Measurements from ENCODE around the gene KDM1B.
"Not testable (repeated sequence)": the region's sequence is repeated elsewhere in the genome, so short reads cannot be mapped to it uniquely, and the experiment has no call there.

KDM1B gene

DNA sequence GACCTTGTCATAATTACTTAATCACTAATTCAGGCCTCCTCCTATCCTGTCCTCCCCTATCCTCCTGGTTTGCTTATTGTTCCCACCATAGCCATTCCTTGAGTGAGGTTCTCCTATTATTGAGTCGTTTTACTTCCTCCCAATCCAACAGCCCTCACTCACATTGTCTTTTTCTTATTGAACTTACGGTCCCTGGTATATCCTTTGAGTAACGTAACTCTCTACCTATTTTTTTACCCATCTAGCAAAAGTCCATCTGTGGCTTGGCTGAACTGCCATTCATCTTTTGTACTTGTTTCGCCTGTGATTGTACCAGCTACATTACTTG is 66.0 kb downstream of the KDM1B start:
- H3K27ac ChIP-seq (ENCODE audit: low read depth in 2 of 2, low read length in 2 of 2): no peak overlapping the region
- no peaks in the 10 kb centered on the region for H3K27me3 ChIP-seq (ENCODE audit: control insufficient read depth in 2 of 2, insufficient read depth in 2 of 2, low read length in 2 of 2)
- peaks cover 35 to 45% of the 10 kb centered on the region in 2 donors for H3K36me3 ChIP-seq (ENCODE audit: control insufficient read depth in 2 of 2, insufficient read depth in 2 of 2, low read length in 2 of 2)
- H3K9me3 ChIP-seq (ENCODE audit: control insufficient read depth in 2 of 2, low read length in 2 of 2): no peaks in the 10 kb centered on the region
- no peak overlapping the region for H3K9ac ChIP-seq (ENCODE audit: low read depth in 1 of 2, low read length in 2 of 2)
- H3K4me3 ChIP-seq (ENCODE audit: low read length in 2 of 2): no peak overlapping the region
- H3K4me1 ChIP-seq (ENCODE audit: control insufficient read depth in 2 of 2, insufficient read depth in 2 of 2, low read length in 2 of 2): no peaks in the 10 kb centered on the region

DNA sequence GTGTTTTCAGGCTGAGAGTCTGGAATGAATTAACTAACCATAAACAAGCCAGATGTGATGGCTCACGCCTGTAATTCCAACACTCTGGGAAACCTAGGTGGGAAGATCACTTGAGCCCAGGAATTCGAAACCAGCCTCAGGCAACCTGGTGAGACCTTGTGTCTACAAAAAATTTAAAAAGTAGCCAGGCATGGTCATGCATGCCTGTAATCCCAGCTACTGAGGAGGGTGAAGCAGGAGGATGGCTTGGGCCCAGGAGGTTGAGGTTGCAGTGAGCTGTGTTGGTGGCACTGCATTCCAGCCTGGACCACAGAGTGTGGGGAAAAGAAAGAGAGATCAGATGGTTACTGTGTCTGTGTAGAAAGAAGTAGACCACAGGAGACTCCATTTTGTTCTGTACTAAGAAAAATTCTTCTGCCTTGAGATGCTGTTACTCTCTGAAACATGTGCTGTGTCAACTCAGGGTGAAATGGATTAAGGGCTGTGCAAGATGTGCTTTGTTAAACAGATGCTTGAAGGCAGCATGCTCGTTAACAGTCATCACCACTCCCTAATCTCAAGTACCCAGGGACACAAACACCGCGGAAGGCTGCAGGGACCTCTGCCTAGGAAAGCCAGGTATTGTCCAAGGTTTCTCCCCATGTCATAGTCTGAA is 71.4 kb downstream of the KDM1B start:
- not testable (repeated sequence) for H3K4me3 ChIP-seq (ENCODE audit: low read length in 2 of 2); H3K4me1 ChIP-seq (ENCODE audit: control insufficient read depth in 2 of 2, insufficient read depth in 2 of 2, low read length in 2 of 2); H3K9ac ChIP-seq (ENCODE audit: low read depth in 1 of 2, low read length in 2 of 2); H3K9me3 ChIP-seq (ENCODE audit: control insufficient read depth in 2 of 2, low read length in 2 of 2); H3K27me3 ChIP-seq (ENCODE audit: control insufficient read depth in 2 of 2, insufficient read depth in 2 of 2, low read length in 2 of 2); H3K27ac ChIP-seq (ENCODE audit: low read depth in 2 of 2, low read length in 2 of 2)
- H3K36me3 ChIP-seq (ENCODE audit: control insufficient read depth in 2 of 2, insufficient read depth in 2 of 2, low read length in 2 of 2): peaks cover 37 to 40% of the 10 kb centered on the region in 2 donors

DNA sequence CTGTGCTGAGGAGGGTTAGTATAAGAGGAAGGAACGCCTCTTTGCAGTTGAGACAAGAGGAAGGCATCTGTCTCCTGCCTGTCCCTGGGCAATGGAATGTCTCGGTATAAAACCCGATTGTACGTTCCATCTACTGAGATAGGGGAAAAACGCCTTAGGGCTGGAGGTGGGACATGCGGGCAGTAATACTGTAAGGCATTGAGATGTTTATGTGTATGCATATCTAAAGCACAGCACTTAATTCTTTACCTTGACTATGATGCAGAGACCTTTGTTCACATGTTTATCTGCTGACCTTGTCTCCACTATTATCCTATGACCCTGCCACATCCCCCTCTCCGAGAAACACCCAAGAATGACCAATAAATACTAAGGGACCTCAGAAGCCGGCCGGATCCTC is 71.9 kb downstream of the KDM1B start:
- not testable (repeated sequence) for H3K4me1 ChIP-seq (ENCODE audit: control insufficient read depth in 2 of 2, insufficient read depth in 2 of 2, low read length in 2 of 2); H3K4me3 ChIP-seq (ENCODE audit: low read length in 2 of 2); H3K9me3 ChIP-seq (ENCODE audit: control insufficient read depth in 2 of 2, low read length in 2 of 2); H3K9ac ChIP-seq (ENCODE audit: low read depth in 1 of 2, low read length in 2 of 2); H3K27me3 ChIP-seq (ENCODE audit: control insufficient read depth in 2 of 2, insufficient read depth in 2 of 2, low read length in 2 of 2); H3K27ac ChIP-seq (ENCODE audit: low read depth in 2 of 2, low read length in 2 of 2)
- H3K36me3 ChIP-seq (ENCODE audit: control insufficient read depth in 2 of 2, insufficient read depth in 2 of 2, low read length in 2 of 2): peaks cover 34 to 37% of the 10 kb centered on the region in 2 donors

DNA sequence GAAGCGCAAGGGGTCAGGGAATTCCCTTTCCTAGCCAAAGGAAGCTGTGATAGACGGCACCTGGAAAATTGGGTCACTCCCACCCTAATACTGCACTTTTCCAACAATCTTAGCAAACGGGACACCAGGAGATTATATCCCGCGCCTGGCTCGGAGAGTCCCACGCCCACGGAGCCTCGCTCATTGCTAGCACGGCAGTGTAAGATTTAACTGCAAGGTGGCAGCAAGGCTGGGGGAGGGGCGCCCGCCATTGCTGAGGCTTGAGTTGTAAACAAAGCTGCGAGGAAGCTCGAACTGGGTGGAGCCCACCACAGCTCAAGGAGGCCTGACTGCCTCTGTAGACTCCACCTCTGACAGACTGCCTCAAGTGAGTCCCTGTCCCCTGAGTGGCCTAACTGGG is 73.4 kb downstream of the KDM1B start:
- H3K4me1 ChIP-seq (ENCODE audit: control insufficient read depth in 2 of 2, insufficient read depth in 2 of 2, low read length in 2 of 2); H3K4me3 ChIP-seq (ENCODE audit: low read length in 2 of 2); H3K9me3 ChIP-seq (ENCODE audit: control insufficient read depth in 2 of 2, low read length in 2 of 2); H3K27me3 ChIP-seq (ENCODE audit: control insufficient read depth in 2 of 2, insufficient read depth in 2 of 2, low read length in 2 of 2); H3K27ac ChIP-seq (ENCODE audit: low read depth in 2 of 2, low read length in 2 of 2); H3K9ac ChIP-seq (ENCODE audit: low read depth in 1 of 2, low read length in 2 of 2): not testable (repeated sequence)
- H3K36me3 ChIP-seq (ENCODE audit: control insufficient read depth in 2 of 2, insufficient read depth in 2 of 2, low read length in 2 of 2): peaks cover 34 to 37% of the 10 kb centered on the region in 2 donors

DNA sequence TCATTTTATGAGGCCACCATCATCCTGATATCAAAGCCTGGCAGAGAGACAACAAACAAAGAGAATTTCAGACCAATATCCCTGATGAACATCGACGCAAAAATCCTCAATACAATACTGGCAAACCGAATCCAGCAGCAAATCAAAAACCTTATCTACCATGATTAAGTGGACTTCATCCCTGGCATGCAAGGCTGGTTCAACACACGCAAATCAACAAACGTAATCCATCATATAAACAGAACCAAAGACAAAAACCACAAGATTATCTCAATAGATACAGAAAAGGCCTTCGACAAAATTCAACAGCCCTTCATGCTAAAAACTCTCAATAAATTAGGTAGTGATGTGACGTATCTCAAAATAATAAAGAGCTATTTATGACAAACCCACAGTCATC is 76.6 kb downstream of the KDM1B start:
- H3K27me3 ChIP-seq (ENCODE audit: control insufficient read depth in 2 of 2, insufficient read depth in 2 of 2, low read length in 2 of 2); H3K9me3 ChIP-seq (ENCODE audit: control insufficient read depth in 2 of 2, low read length in 2 of 2); H3K9ac ChIP-seq (ENCODE audit: low read depth in 1 of 2, low read length in 2 of 2); H3K27ac ChIP-seq (ENCODE audit: low read depth in 2 of 2, low read length in 2 of 2); H3K4me1 ChIP-seq (ENCODE audit: control insufficient read depth in 2 of 2, insufficient read depth in 2 of 2, low read length in 2 of 2); H3K4me3 ChIP-seq (ENCODE audit: low read length in 2 of 2): not testable (repeated sequence)
- peaks cover 38 to 40% of the 10 kb centered on the region in 2 donors for H3K36me3 ChIP-seq (ENCODE audit: control insufficient read depth in 2 of 2, insufficient read depth in 2 of 2, low read length in 2 of 2)

DNA sequence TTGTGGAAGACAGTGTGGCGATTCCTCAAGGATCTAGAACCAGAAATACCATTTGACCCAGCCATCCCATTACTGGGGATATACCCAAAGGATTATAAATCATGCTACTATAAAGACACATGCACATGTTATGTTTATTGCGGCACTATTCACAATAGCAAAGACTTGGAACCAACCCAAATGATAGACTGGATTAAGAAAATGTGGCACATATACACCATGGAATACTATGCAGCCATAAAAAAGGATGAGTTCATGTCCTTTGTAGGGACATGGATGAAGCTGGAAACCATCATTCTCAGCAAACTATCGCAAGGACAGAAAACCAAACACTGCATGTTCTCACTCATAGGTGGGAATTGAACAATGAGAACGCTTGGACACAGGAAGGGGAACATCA is 78.5 kb downstream of the KDM1B start:
- peaks cover 28 to 32% of the 10 kb centered on the region in 2 donors for H3K36me3 ChIP-seq (ENCODE audit: control insufficient read depth in 2 of 2, insufficient read depth in 2 of 2, low read length in 2 of 2)
- H3K9me3 ChIP-seq (ENCODE audit: control insufficient read depth in 2 of 2, low read length in 2 of 2); H3K27me3 ChIP-seq (ENCODE audit: control insufficient read depth in 2 of 2, insufficient read depth in 2 of 2, low read length in 2 of 2): not testable (repeated sequence)

DNA sequence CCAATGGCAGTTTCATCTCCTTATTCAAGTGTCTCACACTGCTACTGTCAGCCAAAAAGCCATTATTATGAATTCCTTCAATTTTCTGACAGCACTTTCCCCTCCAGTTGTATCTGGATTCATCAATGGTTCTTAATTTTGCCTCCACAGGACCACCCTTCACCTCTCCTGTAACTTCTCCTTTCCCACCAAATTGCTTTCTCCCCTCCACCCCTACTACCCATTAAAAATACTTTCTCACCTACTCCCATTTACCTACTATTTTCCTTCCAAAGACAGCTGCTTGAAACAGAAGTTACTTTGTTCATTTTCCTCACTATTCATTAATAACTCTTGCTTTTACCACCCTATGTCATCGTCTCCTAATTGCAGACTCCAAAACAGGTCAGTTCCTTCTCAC is 79.3 kb downstream of the KDM1B start:
- Histone ChIP-seq H3K36me3 (ENCODE audit: control insufficient read depth in 2 of 2, insufficient read depth in 2 of 2, low read length in 2 of 2) (peaks cover 29 to 32% of the 10 kb centered on the region in 2 donors), H3K4me3 (ENCODE audit: low read length in 2 of 2) (no peak overlapping the region), H3K9ac (ENCODE audit: low read depth in 1 of 2, low read length in 2 of 2) (no peak overlapping the region), H3K9me3 (ENCODE audit: control insufficient read depth in 2 of 2, low read length in 2 of 2) (no peaks in the 10 kb centered on the region), H3K4me1 (ENCODE audit: control insufficient read depth in 2 of 2, insufficient read depth in 2 of 2, low read length in 2 of 2) (no peaks in the 10 kb centered on the region), H3K27ac (ENCODE audit: low read depth in 2 of 2, low read length in 2 of 2) (no peak overlapping the region), H3K27me3 (ENCODE audit: control insufficient read depth in 2 of 2, insufficient read depth in 2 of 2, low read length in 2 of 2) (no peaks in the 10 kb centered on the region)

More for the DNA sequence above, 78.5 kb downstream of the KDM1B start:
- not testable (repeated sequence) for H3K27ac ChIP-seq (ENCODE audit: low read depth in 2 of 2, low read length in 2 of 2); H3K4me1 ChIP-seq (ENCODE audit: control insufficient read depth in 2 of 2, insufficient read depth in 2 of 2, low read length in 2 of 2); H3K9ac ChIP-seq (ENCODE audit: low read depth in 1 of 2, low read length in 2 of 2); H3K4me3 ChIP-seq (ENCODE audit: low read length in 2 of 2)

DNA sequence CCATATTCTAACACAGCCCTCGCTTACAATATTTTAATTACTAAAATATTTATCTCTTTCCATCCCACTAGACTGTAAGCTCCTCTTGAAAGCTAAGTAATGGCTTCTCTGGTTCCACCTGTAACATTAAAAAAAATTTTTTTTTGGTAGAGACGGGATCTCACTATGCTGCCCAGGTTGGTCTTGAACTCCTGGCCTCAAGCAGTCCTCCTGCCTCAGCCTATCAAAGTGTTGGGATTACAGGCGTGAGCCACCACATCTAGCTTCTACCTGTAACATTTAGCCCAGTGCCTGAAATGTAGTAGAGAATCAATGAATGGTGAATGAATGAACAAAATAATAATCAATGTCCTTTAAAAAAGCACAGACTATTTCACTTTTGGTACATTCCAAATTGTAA is 80.3 kb downstream of the KDM1B start:
- H3K9me3 ChIP-seq (ENCODE audit: control insufficient read depth in 2 of 2, low read length in 2 of 2): no peaks in the 10 kb centered on the region
- H3K36me3 ChIP-seq (ENCODE audit: control insufficient read depth in 2 of 2, insufficient read depth in 2 of 2, low read length in 2 of 2): peaks cover 29 to 32% of the 10 kb centered on the region in 2 donors
- H3K4me3 ChIP-seq (ENCODE audit: low read length in 2 of 2): no peak overlapping the region
- H3K27ac ChIP-seq (ENCODE audit: low read depth in 2 of 2, low read length in 2 of 2): no peak overlapping the region
- H3K27me3 ChIP-seq (ENCODE audit: control insufficient read depth in 2 of 2, insufficient read depth in 2 of 2, low read length in 2 of 2): no peaks in the 10 kb centered on the region
- H3K4me1 ChIP-seq (ENCODE audit: control insufficient read depth in 2 of 2, insufficient read depth in 2 of 2, low read length in 2 of 2): no peaks in the 10 kb centered on the region
- H3K9ac ChIP-seq (ENCODE audit: low read depth in 1 of 2, low read length in 2 of 2): no peak overlapping the region

DNA sequence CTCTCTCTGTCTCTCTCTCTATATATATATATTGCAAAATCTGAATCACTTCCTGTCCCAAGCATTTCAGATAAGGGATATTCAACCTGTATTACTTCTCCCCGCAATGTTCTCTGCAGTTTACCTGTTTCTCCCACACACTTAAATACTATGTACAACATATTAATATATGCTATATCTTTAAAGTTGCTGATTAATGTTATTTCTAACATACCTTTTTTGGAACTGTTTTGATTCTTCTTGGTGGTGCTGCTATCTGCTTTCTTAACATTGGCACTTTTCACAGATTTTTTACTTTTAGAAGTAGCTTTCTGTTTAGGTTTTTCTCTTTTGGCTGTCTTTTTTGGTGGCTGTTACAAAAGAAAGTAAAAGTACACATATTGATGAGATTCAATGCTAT is 81.9 kb downstream of the KDM1B start:
- Histone ChIP-seq H3K9ac (ENCODE audit: low read depth in 1 of 2, low read length in 2 of 2) (no peak overlapping the region), H3K9me3 (ENCODE audit: control insufficient read depth in 2 of 2, low read length in 2 of 2) (no peaks in the 10 kb centered on the region), H3K27me3 (ENCODE audit: control insufficient read depth in 2 of 2, insufficient read depth in 2 of 2, low read length in 2 of 2) (no peaks in the 10 kb centered on the region), H3K27ac (ENCODE audit: low read depth in 2 of 2, low read length in 2 of 2) (no peak overlapping the region), H3K4me1 (ENCODE audit: control insufficient read depth in 2 of 2, insufficient read depth in 2 of 2, low read length in 2 of 2) (peaks cover 0 to 4% of the 10 kb centered on the region in 2 donors), H3K4me3 (ENCODE audit: low read length in 2 of 2) (no peak overlapping the region), H3K36me3 (ENCODE audit: control insufficient read depth in 2 of 2, insufficient read depth in 2 of 2, low read length in 2 of 2) (peaks cover 30 to 32% of the 10 kb centered on the region in 2 donors)

DNA sequence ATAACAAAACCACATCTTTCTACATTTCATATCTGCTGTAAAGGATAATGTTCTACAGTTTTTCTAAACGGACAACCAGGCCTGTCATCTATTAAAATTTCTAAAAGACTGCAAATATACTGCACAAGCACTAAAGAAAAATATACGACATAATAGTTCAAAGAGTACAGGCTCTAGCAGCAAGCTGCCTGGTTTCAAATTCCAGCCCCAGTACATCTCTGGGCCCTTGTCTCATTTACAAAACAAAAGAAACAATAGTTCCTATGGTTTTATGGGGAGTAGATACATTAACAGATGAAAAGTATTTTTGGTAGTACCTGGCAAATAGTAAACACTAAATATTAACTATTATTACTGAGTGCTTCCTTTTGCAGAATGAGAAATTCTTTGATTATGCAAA is 85.0 kb downstream of the KDM1B start:
- Histone ChIP-seq H3K36me3 (ENCODE audit: control insufficient read depth in 2 of 2, insufficient read depth in 2 of 2, low read length in 2 of 2) (peaks cover 29 to 31% of the 10 kb centered on the region in 2 donors), H3K9ac (ENCODE audit: low read depth in 1 of 2, low read length in 2 of 2) (no peak overlapping the region), H3K4me1 (ENCODE audit: control insufficient read depth in 2 of 2, insufficient read depth in 2 of 2, low read length in 2 of 2) (peaks cover 0 to 4% of the 10 kb centered on the region in 2 donors), H3K9me3 (ENCODE audit: control insufficient read depth in 2 of 2, low read length in 2 of 2) (no peaks in the 10 kb centered on the region), H3K27me3 (ENCODE audit: control insufficient read depth in 2 of 2, insufficient read depth in 2 of 2, low read length in 2 of 2) (no peaks in the 10 kb centered on the region), H3K4me3 (ENCODE audit: low read length in 2 of 2) (no peak overlapping the region), H3K27ac (ENCODE audit: low read depth in 2 of 2, low read length in 2 of 2) (no peak overlapping the region)
